ENCODE results near the gene MSN. TPM values are rescaled to one million over a fixed set of nuclear protein-coding genes. Genes with fewer than 3 reads are reported as not detected.
A peak's percentile ranks its signal among the peaks of the same experiment; 100 is the strongest.

MSN gene
- total RNA-seq, 6 donors from 2014 or later, result 160 to 508 (median 380) TPM

- no peaks in the 10 kb centered on the region for H3K27me3 ChIP-seq
- DNase-seq (no peak), ATAC-seq (ENCODE audit: low FRiP score in 2 of 2) (peak in 1 of 2 donors; percentile 67)
- TF ChIP-seq POLR2A (IDR thresholded peaks at IDR 0.05) (no peak), CTCF (IDR thresholded peaks at IDR 0.05) (no peak), POLR2AphosphoS5 (IDR thresholded peaks at IDR 0.05) (no peak), EP300 (IDR thresholded peaks at IDR 0.05) (no peak)
- peaks cover 65 to 83% (median 66%) of the 10 kb centered on the region in 4 donors for H3K4me1 ChIP-seq
- no peaks in the 10 kb centered on the region for H3K9me3 ChIP-seq
- peak overlapping the region; percentile 71 to 89 (median 78) for H3K27ac ChIP-seq
- no peaks in the 10 kb centered on the region for H3K36me3 ChIP-seq
- no peak overlapping the region for H3K4me3 ChIP-seq
- 20 to 25% methylated on average over 1 to 2 of the region's 2 CpGs for WGBS, 2 donors
These were observed 29.8 kb downstream of the MSN start for GRCh38 chrX:65697211-65697641.

GRCh38 chrX:65697915-65698796, 30.7 kb downstream of the MSN start:
- peaks cover 68 to 93% (median 71%) of the 10 kb centered on the region in 4 donors for H3K4me1 ChIP-seq
- peak; percentile 70 to 76 for ATAC-seq (ENCODE audit: low FRiP score in 2 of 2)
- H3K9me3 ChIP-seq, result no peaks in the 10 kb centered on the region
- WGBS, 2 donors, result 11 to 24% methylated on average over 5 to 6 of the region's 6 CpGs
- H3K36me3 ChIP-seq, result no peaks in the 10 kb centered on the region
- H3K4me3 ChIP-seq, result no peak overlapping the region
- DNase-seq, result peak in 1 of 2 donors; percentile 88
- TF ChIP-seq EP300 (IDR thresholded peaks at IDR 0.05), result peak in 2 of 4 donors; percentile 68 to 76
- no peak for TF ChIP-seq CTCF (IDR thresholded peaks at IDR 0.05)
- peak; percentile 55 to 76 for TF ChIP-seq POLR2AphosphoS5 (IDR thresholded peaks at IDR 0.05)
- TF ChIP-seq POLR2A (IDR thresholded peaks at IDR 0.05), result no peak
- peak overlapping the region; percentile 71 to 89 (median 78) for H3K27ac ChIP-seq
- no peaks in the 10 kb centered on the region for H3K27me3 ChIP-seq

DNA sequence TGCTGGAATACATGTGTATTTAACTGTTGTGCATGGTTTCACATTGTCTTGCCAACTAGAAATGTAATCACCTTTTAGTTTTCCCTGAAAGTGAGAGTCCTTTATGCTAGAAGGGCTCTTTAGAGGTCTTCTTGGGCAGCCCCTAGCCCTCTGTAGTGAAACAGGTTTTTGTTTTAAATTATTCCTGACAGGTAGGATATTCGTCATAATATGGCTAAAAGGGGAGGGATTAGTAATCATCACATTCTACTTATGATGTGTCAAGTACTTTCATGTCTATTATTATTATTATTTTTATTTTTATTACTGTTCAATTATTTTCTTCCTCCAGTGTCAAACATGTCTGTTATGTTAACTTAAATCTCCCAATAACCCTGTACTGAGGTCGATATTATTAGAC, 35.5 kb downstream of the MSN start:
- H3K36me3 ChIP-seq, result no peaks in the 10 kb centered on the region
- H3K9me3 ChIP-seq, result no peaks in the 10 kb centered on the region
- DNase-seq, result no peak
- 46 to 68% methylated on average over 2 of the region's 2 CpGs for WGBS, 2 donors
- peak overlapping the region; percentile 65 to 89 (median 76) for H3K27ac ChIP-seq
- H3K4me3 ChIP-seq, result no peak overlapping the region
- TF ChIP-seq POLR2AphosphoS5 (IDR thresholded peaks at IDR 0.05) (no peak), CTCF (IDR thresholded peaks at IDR 0.05) (no peak), EP300 (IDR thresholded peaks at IDR 0.05) (no peak), POLR2A (IDR thresholded peaks at IDR 0.05) (no peak)
- peaks cover 44 to 92% (median 77%) of the 10 kb centered on the region in 4 donors for H3K4me1 ChIP-seq
- no peaks in the 10 kb centered on the region for H3K27me3 ChIP-seq
- no peak for ATAC-seq (ENCODE audit: low FRiP score in 2 of 2)

- H3K4me3 ChIP-seq, result no peak overlapping the region
- no peaks in the 10 kb centered on the region for H3K9me3 ChIP-seq
- H3K27me3 ChIP-seq, result no peaks in the 10 kb centered on the region
- H3K27ac ChIP-seq, result peak overlapping the region; percentile 73 to 89 (median 78)
- H3K36me3 ChIP-seq, result no peaks in the 10 kb centered on the region
- DNase-seq, result no peak
- H3K4me1 ChIP-seq, result peaks cover 27 to 68% (median 58%) of the 10 kb centered on the region in 4 donors
- TF ChIP-seq POLR2AphosphoS5 (IDR thresholded peaks at IDR 0.05) (no peak), CTCF (IDR thresholded peaks at IDR 0.05) (no peak), EP300 (IDR thresholded peaks at IDR 0.05) (no peak), POLR2A (IDR thresholded peaks at IDR 0.05) (no peak)
- ATAC-seq (ENCODE audit: low FRiP score in 2 of 2), result no peak
- 35 to 68% methylated on average over 5 of the region's 5 CpGs for WGBS, 2 donors
These were observed 38.0 kb downstream of the MSN start for GRCh38 chrX:65705439-65705838.
